NCI-H2171 (cell line): Measurements from ENCODE around the gene HELZ2.
A peak's percentile ranks its signal among the peaks of the same experiment; 100 is the strongest.
"Not testable (repeated sequence)": the region's sequence is repeated elsewhere in the genome, so short reads cannot be mapped to it uniquely, and the experiment has no call there.

Experiments used
- DNase-seq: peaks from one replicate; lab custom pipeline; 2025; lab: John Stamatoyannopoulos, UW

HELZ2 gene

DNA sequence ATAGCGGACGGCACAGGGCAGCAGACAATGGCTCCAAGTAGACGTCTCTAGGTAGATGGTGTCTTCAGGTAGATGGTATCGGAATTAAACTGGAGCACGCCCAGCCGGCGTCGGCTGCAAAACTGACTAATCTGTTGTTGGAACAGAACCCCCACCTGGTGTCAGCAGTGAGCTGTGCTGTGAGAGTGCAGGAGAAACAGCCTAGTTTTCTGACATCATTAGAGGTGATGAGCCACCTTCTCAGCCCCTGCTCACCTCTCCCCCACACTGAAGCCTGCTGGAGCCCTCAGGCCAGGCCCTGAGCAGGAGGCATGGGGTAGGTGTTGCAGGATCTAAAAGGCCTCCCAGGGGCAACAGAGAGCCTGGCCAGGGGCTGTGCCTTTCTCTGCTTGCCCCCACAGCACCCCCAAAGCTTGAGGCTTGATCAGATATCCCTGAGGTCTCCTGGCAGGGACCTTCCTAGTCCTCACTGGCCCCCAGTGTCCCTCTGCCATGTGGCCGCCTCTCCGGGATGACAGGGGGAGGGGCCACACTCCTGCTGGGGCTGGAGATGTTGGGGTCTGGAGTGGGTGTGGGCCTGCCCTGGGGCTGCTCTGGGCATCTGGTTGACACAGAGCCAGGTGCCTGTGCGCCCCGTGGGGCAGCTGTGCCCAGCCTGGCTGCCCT, 6.9 kb upstream of the HELZ2 start:
- peak; percentile 6 for DNase-seq

DNA sequence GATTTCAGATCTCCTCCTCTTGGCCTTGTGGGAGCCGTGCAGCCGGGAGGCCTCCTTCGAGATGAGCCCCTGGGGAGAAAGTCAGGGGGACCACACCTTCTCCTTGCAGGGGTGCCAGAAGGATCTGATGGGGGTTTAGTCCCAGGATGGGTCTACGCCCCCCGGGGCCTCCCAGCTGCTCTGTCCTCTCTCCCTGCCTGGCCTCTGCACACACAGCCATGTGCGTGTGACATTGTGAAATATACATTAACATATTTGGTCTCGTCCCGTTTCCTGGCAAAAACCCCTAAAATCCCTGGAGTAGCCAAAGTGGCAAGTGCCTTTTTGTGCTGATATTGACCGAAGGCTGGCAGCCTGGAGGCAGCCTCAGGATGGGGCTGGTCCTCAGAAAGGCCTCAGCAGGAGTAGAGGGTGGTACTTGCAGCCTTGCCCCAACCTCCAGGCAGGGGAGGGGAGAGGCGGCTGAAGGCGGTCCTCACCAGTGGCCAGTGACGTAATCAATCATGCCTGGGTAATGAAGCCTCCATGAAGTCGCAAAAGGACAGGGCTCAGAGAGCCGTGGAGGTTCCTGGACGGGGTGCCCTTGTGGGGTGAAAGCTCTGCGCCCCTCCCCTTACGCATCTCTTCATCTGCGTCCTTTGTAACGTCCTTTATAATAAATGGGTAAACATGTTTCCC, 5.1 kb upstream of the HELZ2 start:
- DNase-seq = no peak

DNA sequence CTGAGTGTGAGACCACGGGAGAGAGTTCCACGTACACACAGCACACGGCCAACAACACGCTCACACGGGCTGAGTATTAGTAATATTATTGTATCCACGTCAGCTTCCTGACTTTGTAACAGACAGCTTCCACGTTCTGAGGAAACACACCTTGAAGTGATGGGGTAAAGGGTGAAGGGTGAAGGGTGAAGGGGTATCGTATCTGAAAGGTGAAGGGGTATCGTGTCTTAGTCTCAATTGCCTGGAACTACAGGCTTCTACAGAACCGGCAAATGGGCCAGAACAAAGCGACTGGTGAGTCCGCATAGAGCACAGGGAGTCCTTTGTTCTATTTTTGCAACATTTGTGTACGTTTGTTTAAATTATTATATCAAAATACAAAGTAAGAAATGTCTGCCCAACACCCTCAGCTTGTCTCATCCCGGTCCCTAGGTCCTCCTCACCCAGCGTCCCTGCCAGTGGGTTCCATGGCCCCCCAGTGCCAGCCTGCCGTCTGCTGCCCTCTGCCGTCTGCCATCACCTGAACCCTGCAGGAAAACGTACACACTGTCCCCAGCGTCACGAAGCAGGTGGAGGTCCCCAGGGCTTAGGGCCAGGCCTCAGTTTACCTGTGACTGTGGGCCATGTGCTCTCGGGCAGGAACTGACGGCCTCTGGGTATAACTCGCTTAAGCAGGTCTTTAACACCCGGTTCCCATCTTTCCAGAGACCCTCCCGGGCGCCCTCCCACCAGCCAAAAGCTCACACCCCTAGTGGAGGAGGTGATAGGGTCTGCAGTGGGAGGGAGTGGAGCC, 4.4 kb upstream of the HELZ2 start:
- DNase-seq = no peak

DNA sequence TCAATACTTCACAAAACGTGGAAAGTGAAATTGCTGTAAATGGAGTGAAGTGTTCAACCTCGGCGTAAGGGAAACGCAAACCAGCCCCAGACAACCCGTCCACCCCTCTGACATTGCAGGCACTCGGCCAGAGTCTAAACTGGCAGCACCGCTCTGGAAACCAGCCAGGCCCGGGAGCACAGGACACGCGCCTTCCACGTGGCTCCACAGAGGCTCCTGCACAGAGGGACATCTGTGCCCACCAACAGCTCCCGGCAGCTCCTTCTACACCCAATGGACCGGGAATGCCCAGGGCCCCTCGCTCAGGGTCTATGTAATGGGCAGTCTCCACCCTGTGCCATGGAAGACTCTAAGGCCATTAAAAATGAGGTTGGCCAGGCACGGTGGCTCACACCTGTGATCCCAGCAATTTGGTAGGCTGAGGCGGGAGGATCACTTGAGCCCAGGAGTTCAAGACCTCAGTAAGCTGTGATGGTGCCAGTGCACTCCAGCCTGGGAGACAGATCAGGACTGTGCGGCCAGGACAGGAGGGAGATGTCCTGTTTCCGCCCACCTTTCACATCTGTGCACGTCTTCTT, 3.4 kb upstream of the HELZ2 start:
- DNase-seq = no peak

DNA sequence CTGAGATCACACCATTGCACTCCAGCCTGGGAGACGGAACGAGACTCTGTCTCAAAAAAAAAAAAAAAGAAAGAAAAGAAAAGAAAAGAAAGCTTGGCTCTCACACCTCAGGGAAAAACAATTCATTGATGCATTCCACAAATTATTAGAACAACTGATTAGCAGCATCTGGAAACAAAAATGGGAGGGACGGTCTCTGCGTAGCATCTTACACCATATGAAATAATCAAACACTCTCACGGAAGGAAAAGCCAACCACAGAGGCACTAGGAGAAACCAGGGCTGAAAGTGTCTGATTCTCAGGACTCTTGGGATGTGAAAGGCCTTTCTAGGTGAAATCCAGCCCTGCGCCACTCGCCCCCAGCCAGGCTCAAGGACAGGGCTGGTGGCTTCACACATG, 2.3 kb upstream of the HELZ2 start:
- DNase-seq = no peak

DNA sequence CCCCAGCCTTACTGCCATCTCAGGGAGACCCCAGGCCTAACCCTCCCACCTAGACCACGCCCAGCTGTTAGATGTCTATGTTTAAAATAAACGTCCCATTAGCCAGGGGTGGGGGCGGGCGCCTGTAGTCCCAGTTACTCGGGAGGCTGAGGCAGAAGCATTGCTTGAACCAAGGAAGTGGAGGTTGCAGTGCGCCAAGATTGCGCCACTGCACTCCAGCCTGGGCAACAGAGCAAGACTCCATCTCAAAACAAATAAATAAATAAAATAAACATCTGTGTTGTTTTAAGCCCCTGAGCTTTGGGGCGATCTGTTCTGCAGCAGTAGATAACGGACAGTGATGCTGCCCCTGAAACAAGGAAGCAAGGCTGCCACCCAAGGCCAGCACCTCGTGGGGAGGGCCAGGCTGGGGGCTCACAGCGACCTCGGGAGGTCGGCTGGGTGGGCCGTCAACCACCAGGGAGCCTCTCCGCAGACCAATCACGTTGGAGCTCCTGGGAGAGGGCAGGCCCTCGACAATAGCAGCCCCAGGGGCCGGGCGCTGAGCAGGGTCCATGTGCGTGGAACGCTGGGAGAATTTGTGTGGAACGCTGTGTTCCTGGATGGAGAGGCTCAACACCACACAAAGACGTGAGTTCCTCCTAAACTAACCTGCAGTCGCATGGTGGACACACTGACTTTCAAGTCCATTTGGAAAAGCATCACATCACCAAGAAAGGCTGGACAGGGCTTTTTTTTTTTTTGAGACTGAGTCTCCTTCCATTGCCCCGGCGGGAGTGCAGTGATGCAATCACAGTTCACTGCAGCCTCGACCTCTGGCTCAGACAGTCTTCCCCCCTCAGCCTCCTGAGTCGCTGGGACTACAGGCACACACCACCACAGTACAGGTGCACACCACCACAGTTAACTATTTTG, 1.0 kb upstream of the HELZ2 start:
- DNase-seq = no peak

- no peak for DNase-seq
Observed at GRCh38 chr20:63573647-63574131, 350 bp downstream of the HELZ2 start.

- DNase-seq = no peak
Observed at GRCh38 chr20:63572788-63573646, 1.0 kb downstream of the HELZ2 start.

GRCh38 chr20:63572071-63572787, 1.8 kb downstream of the HELZ2 start:
- DNase-seq = no peak

- DNase-seq = not testable (repeated sequence)
Observed at GRCh38 chr20:63571087-63571478, 3.0 kb downstream of the HELZ2 start.

DNA sequence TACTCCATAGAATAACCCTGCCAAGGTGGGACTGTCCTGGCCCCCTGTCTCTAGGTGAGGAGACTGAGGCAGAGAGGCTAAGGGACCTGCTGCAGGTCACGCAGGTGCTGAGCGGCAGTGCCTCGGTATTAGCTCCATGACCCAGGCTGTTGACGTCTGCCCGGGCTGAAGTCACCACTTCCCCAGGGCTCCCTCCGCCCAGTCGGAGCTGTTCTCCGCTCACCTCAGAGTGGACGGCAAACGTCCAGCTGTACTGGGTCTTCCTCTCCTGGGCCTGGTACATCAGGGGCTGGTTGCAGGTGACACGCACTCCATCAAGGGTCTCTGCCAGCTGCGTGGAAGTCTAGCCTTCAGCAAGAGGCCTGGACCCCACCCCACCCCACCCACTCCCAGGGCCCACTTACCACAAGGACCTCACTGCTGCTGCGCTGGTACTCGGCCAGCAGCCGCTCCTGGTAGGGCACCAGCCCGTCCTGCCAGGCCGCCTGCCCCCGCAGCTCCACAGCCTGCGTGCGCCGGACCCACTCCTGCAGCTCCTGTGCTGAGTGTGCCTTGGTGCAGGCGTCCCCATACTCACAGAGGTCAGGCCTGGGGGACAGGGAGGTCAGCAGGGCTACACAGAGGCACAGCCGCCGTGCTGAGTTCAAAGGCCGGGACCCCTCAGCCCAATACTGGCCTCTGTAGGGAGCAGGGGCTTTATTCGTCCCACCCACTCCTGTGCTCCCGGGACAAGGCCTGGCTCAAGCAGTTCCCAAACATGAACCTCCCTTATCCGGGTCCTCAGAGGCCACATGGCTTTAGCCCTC, 3.6 kb downstream of the HELZ2 start:
- DNase-seq = no peak

DNA sequence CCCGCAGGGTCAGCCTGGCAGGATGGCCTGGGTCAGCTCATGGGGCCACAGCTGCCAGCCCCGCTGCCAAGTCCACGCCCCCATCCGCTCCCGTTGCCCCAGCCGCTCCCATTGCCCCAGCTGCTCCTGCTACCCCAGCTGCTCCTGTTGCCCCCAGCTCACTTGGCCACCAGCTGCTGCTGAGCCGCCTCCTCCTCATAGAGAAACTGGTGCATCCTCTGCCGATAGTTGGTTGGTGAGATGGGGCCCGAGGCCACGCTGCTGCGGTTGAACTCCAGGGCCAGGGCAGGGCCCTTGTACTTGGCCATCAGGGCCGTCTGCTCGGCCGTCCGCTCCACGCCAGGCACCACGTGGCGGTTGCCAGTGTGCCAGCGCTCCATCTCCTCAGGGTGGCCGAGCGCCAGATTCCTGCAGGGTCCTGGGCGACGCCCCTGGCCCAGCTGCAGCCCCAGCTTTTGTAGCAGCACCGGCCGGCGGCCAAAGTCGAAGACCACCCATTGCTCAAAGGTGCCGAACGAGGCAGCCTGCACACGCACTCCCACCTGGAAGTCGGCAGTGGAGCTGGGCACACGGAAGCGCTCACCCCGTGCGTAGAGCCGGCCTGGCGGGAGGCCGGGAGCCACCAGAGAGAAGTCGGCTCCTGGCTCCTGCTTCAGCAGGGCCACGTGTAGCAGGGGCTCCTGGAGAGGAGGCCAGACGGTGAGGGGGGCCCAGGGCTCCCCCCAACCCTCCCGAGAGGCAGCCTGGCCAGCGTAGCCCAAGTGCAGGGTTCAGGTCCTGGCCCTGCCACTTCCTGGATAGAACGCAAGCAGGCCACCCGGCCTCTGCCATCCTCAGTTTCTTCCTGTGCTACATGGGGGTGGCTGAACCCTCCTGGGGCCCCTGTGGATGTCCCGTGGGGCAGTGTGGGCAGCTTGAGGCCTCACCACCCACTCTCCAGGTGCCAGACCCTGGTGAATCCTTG, 4.8 kb downstream of the HELZ2 start:
- peak; percentile 8 for DNase-seq

DNA sequence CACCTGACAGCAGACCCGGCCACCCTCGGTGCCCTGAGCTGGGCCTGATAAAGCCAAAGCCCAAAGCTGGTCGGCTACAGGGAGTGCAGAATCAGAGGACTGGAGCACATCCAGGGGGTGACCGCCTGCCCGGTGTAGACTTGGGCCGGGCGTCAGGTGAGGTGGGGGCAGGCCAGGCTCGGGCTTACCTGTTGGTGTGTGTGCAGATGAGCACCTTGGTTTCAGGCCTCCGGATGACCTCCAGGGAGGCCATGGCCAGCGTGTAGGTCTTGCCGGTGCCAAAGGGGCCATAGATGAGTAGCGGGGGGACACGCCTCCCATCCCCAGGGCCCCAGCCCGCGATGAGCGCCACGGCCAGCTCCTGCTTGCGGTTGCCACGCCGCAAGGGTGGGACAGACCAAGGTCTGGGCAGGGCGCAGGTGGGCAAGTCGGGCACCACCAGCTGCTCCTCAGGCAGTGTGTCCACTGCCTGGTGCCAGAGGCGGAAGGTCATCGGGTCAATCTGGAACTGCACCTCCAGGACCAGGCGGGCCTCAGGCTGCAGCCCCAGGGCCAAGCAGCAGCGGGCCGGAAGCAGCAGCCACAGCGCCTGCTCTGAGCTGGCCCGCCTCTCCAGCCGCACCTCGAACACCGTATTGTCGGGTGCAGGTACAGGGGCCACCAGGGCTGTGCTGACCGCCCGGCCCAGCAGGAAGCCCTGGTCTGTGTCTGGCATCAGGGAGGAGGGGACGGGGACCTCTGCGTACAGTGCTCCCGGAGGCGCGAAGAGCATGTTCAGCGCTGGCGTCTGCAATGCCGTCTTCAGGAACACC, 5.7 kb downstream of the HELZ2 start:
- DNase-seq = no peak

- DNase-seq = no peak
Observed at GRCh38 chr20:63567386-63568169, 6.5 kb downstream of the HELZ2 start.

DNA sequence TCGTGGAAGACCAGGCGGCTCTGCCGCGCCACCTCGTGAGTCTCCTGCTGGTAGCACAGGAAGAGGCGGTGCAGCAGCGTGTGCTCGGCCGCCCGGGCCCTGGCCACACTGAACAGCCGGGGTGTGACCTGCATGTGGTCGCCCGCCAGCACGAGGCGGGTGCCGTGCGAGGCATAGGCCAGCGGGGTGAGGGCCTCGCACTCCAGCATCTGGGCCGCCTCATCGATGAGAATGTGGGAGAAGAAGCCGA, 7.0 kb downstream of the HELZ2 start:
- no peak for DNase-seq

GRCh38 chr20:63566395-63567135, 7.5 kb downstream of the HELZ2 start:
- no peak for DNase-seq
